ENCODE data around the gene DCUN1D1.

The DCUN1D1 gene

GRCh38 chr3:183015185-183015584, 34.8 kb upstream of the DCUN1D1 start:
- TF ChIP-seq, protein P1, sequence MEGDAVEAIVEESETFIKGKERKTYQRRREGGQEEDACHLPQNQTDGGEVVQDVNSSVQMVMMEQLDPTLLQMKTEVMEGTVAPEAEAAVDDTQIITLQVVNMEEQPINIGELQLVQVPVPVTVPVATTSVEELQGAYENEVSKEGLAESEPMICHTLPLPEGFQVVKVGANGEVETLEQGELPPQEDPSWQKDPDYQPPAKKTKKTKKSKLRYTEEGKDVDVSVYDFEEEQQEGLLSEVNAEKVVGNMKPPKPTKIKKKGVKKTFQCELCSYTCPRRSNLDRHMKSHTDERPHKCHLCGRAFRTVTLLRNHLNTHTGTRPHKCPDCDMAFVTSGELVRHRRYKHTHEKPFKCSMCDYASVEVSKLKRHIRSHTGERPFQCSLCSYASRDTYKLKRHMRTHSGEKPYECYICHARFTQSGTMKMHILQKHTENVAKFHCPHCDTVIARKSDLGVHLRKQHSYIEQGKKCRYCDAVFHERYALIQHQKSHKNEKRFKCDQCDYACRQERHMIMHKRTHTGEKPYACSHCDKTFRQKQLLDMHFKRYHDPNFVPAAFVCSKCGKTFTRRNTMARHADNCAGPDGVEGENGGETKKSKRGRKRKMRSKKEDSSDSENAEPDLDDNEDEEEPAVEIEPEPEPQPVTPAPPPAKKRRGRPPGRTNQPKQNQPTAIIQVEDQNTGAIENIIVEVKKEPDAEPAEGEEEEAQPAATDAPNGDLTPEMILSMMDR (IDR thresholded peaks at IDR 0.05): no peak
- Histone ChIP-seq H3K36me3 (peaks cover 26% of the 10 kb centered on the region), H3K27me3 (no peaks in the 10 kb centered on the region), H3K4me1 (ENCODE audit: control insufficient read depth in 1 of 2, insufficient read depth in 1 of 2, low read depth in 1 of 2, low read length in 1 of 2) (no peaks in the 10 kb centered on the region), H3K9me3 (no peaks in the 10 kb centered on the region), H3K4me3 (ENCODE audit: low read depth in 1 of 2, low read length in 1 of 2) (no peak overlapping the region), H3K27ac (no peak overlapping the region)

DNA sequence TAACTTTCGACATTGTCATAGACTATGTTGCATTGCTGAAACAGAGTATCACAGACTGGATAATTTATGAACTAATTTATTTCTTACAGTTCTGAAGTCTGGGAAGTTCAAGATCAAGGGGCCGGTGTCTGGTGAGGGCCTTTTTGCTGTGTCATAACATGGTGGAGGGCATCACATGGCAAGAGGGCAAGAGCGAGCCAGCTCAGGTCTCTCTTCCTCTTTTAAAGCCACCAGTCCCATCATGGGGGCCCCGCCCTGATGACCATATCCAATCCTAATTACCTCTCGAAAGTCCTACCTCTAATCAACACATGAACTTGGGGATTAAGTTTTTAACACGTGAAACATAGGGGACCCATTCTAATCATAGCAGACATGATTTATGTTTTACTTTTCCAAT, 33.5 kb upstream of the DCUN1D1 start:
- no peak overlapping the region for H3K27ac ChIP-seq
- no peaks in the 10 kb centered on the region for H3K27me3 ChIP-seq
- no peaks in the 10 kb centered on the region for H3K4me1 ChIP-seq (ENCODE audit: control insufficient read depth in 1 of 2, insufficient read depth in 1 of 2, low read depth in 1 of 2, low read length in 1 of 2)
- TF ChIP-seq, protein P1 (IDR thresholded peaks at IDR 0.05): no peak
- no peaks in the 10 kb centered on the region for H3K9me3 ChIP-seq
- H3K4me3 ChIP-seq (ENCODE audit: low read depth in 1 of 2, low read length in 1 of 2): no peak overlapping the region
- peaks cover 14% of the 10 kb centered on the region for H3K36me3 ChIP-seq

- Histone ChIP-seq H3K27ac (no peak overlapping the region), H3K9me3 (no peaks in the 10 kb centered on the region), H3K27me3 (no peaks in the 10 kb centered on the region), H3K4me3 (ENCODE audit: low read depth in 1 of 2, low read length in 1 of 2) (no peak overlapping the region), H3K4me1 (ENCODE audit: control insufficient read depth in 1 of 2, insufficient read depth in 1 of 2, low read depth in 1 of 2, low read length in 1 of 2) (no peaks in the 10 kb centered on the region), H3K36me3 (peaks cover 9% of the 10 kb centered on the region)
- TF ChIP-seq, protein P1 (IDR thresholded peaks at IDR 0.05): no peak
These were observed 32.7 kb upstream of the DCUN1D1 start for GRCh38 chr3:183013074-183013473.

- Histone ChIP-seq H3K4me3 (ENCODE audit: low read depth in 1 of 2, low read length in 1 of 2) (no peak overlapping the region), H3K9me3 (no peaks in the 10 kb centered on the region), H3K36me3 (no peaks in the 10 kb centered on the region), H3K27ac (no peak overlapping the region), H3K27me3 (no peaks in the 10 kb centered on the region), H3K4me1 (ENCODE audit: control insufficient read depth in 1 of 2, insufficient read depth in 1 of 2, low read depth in 1 of 2, low read length in 1 of 2) (no peaks in the 10 kb centered on the region)
- TF ChIP-seq, protein P1 (IDR thresholded peaks at IDR 0.05): no peak
These were observed 28.5 kb upstream of the DCUN1D1 start for GRCh38 chr3:183008800-183009199.

DNA sequence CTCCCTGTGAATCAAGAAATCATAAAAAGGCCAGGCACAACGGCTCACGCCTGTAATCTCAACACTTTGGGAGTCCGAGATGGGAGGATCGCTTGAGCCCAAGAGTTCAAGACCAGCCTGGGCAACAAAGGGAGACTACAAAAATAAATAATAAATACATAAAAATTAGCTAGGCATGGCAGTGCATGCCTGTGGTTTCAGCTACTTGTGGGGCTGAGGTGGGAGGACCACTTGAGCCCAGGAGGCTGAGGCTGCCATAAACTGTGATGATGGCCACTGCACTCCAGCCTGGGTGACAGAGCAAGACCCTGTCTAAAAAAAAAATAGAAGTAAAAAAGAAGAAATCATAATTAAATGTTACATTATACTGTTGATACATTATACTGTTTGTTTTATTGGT, 28.0 kb upstream of the DCUN1D1 start:
- Histone ChIP-seq H3K27me3 (no peaks in the 10 kb centered on the region), H3K36me3 (no peaks in the 10 kb centered on the region), H3K4me1 (ENCODE audit: control insufficient read depth in 1 of 2, insufficient read depth in 1 of 2, low read depth in 1 of 2, low read length in 1 of 2) (no peaks in the 10 kb centered on the region), H3K9me3 (no peaks in the 10 kb centered on the region), H3K27ac (no peak overlapping the region), H3K4me3 (ENCODE audit: low read depth in 1 of 2, low read length in 1 of 2) (no peak overlapping the region)
- TF ChIP-seq, protein P1 (IDR thresholded peaks at IDR 0.05): no peak

Data from neutrophil (primary cell).